GM19351 (cell line): ENCODE data around the gene CAMK2A.
"Not testable (repeated sequence)": the region's sequence is repeated elsewhere in the genome, so short reads cannot be mapped to it uniquely, and the experiment has no call there.

Experiments used
- ATAC-seq: cut with Tn5 transposase; IDR thresholded peaks from one replicate; pipeline ENCODE4 v1.9.1; 2021; ENCODE audit warnings: mild to moderate bottlenecking, moderate library complexity; ENCODE audit not compliant: unreplicated experiment

CAMK2A gene

DNA sequence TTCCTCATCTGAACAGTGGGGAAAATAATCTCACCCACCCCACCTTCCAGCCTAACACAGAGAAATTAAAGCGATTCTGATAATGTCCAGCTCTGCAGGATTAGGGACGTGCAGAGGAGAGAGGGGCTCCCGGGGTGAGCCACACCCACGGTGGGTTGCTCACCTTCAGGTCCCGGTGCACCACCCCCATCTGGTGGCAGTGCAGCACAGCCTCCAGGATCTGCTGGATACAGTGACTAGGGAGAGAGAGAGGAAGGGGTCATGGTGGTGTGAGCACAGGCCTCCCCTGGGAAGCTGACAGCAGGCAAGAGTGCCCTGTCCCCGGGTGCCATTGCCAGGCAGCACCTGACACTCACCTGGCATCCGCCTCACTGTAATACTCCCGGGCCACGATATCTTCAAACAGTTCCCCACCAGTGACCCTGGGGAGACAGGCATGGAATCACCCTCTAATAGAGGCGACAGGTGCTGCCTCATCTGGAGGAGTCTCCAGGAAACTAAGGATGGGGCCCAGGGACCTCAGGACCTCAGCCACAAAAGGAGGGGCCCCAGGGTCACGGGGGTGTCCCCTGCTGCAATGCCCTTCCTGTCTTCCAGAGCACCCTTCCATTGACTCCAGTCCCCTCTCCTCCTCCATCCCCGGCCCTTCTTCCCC lies 33.0 kb downstream of the CAMK2A start:
- ATAC-seq = no peak

DNA sequence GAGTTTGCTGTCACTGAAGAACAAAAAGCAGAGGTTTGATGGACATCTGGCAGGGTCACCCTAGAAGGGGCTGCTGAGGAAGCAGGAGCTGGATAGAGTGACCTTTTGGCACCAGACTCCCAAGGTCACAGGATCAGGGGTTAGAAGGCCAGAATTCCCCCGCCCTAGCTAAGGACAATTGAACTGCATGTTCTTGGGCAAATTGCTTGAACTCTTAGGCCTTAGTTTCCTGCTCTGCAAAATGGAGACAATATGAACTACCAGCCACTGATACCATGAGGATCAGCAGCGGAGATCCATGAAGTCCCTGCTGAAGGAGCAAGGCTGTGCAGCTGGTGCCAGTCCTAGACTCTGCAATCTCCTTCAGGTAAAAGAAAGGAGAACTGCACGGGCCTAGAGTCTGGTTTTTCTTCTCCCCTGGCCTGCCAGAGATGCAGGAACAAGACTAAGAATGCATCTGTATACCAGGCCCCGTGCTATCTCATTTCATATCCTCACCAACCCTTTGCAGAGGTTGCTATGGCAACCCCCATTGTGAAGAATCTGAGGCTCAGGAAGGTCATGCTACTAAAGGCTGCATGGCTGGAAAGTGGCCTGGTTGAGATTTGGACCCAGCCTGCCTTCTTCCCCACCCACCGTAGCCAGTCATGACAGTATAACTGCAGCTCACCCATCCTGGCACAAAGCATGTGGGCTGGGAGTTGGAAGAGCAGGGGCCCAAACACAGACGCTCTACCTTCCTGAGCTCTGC lies 33.7 kb downstream of the CAMK2A start:
- ATAC-seq = no peak

GRCh38 chr5:150254774-150255173 lies 34.8 kb downstream of the CAMK2A start:
- no peak for ATAC-seq

GRCh38 chr5:150254363-150254762 lies 35.2 kb downstream of the CAMK2A start:
- no peak for ATAC-seq

DNA sequence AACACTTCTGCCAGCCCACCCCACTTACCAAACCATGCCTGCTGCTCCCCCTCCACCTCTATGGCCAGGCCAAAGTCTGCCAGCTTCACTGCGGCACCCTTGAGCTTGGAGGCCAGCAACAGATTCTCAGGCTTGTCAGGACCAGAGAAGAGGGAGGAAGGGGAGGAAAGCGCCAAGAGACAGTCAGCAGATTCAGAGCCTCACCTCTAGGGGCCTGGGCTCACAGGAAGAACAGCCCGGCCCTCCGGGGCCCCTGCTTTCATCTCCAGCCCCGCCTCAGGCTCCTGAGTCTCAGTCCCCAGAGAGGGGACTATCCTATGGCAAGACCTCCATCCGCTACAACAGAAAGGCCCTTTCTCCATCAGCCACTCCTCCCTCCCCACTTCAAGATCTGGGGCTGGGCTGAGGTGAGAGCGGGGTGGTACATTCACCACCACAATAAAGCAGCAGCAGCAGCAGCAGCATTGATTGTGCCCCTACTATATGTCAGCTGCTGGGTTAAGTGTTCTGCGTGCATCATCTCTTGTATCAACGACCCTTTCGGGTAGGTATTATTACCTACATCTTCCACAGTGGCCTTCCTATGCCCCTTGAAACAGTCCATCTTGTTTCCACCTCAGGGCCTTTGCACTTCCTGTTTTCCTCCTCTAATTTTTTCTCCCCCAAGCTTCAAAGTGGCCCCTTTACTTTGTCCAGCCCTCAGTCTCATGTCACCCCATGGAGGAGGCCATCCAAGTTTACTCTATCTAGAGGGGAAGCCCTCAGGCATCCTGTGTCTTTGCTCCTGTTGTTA lies 36.0 kb downstream of the CAMK2A start:
- no peak for ATAC-seq

DNA sequence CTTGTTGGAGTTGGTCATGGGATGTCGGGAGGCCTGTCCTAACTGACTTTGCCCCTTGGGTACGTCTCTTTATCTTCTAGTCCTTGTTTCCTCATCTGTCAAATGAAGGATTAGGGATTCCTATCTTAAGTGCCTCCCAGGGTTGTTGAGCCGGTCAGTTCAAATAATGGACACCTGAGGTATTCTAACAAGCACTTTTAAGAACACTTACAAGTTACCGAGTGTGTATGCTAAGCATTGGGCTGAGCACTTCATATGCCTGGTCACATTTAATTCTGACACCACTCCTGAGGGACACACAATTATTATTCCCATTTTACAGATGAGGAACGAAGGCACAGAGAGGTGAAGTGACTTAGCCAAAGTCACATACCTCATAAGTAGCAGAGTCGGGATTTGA lies 37.1 kb downstream of the CAMK2A start:
- no peak for ATAC-seq

- no peak for ATAC-seq
Measured at GRCh38 chr5:150251504-150251903, 38.1 kb downstream of the CAMK2A start.

- ATAC-seq = no peak
Measured at GRCh38 chr5:150249744-150250143, 39.8 kb downstream of the CAMK2A start.

DNA sequence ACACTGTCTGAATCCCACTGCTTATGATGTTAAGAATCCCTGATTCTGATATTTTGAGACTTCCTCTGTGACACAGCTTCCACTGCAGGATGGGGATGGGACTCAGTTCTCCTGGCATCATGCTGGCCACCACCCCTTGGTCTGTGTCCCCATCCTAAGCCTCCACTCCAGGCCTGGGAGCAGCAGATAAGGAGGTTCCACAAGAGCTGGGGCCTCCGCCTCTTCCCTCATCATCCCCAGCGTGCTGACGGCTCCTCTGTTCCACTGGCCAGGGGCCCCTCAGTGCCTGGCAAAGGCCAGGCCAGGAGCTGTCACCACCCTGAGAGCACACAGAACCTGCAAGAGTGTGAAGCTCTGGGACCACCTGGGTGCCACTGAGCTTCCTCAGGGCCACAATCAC lies 40.6 kb downstream of the CAMK2A start:
- ATAC-seq = no peak

- not testable (repeated sequence) for ATAC-seq
Measured at GRCh38 chr5:150248493-150248892, 41.1 kb downstream of the CAMK2A start.

DNA sequence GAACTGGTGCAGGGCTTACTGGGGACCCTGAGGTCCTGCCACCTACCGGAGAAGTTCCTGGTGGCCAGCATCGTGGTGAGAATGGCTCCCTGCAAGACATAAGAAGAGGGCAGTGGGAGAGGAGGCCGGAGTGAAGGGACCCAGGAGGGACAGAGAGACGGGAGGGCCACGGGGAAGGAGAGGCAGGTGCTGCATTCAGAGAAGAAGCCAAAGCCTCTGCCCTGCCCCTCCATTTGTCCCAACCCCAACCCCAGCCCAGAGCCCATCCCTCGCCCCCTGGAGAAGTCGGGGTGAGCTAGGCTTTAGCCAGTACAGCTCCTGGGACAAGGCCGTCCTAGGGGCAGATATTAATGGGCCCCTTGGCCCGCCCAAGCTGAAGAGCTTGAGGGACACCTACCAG lies 41.8 kb downstream of the CAMK2A start:
- ATAC-seq = no peak

DNA sequence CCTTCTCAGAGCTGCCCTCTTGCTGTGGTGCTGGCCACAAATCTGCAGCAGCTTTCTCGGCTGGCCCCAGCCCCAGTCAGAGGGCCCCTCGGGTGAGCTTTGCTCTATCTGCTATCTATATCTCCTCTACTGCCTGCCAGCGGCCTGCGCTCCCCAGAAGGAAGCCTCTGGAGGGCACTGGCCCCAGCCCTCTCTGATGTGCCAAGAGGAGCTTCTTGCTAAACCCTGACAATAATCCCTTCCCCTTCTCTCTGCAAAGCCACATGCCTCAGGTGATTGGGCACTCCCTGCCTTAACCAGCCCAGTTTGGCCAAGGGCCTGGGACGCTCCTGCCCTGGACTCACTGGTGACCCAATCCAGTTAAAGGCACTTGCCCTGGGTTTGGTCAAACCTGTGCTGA lies 42.7 kb downstream of the CAMK2A start:
- no peak for ATAC-seq

- no peak for ATAC-seq
Measured at GRCh38 chr5:150246429-150246828, 43.1 kb downstream of the CAMK2A start.

DNA sequence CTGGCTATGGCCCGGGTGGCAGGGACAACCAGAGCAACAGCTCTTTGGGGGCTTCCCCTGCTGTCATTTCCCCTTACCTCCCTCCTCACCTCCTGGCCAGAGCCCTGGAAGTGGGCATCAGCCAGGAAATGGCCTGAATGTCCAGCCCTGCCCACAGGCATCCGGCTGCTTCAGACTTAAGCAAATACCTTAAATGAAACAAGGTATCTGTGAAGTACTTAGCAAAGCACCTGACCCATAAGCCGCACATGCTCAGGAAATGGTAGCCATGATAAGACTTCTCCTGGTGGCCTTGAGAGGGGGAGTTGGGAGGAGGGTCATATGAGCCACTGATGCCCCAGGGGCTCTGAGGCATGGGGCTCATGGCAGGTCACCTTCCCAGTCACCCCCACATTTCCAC lies 43.8 kb downstream of the CAMK2A start:
- no peak for ATAC-seq

DNA sequence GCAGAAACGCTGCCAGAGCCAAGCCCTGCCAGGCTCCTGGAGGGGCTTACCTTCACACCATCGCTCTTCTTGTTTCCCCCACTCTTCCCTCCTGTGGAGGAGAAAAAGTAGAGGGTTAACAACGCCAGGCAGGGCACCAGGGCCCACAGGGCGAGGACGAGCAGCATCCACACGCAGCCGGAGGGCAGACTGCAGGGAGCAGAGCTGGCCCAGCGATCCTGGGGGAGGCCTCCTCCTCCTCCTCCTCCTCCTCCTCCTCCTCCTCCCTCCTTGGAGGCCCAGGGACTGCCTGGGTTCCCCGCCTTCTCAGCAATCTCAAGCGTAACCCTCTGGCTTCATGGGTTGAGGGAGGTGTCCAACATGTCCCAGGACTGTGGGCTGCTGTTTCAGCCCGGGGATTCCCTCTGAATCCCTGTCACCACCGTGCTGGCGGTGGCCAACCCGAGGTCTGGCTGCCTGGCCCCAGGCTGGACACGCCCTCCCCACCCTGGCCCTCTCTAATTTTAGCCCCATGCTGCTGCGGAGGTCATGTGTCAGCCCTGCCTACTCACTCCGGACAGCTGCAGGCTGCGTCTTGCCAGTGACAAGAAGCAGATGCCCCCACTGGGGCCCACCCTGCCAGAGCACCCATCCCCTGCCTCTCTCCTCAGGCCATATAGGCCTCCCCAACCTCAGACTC lies 44.3 kb downstream of the CAMK2A start:
- no peak for ATAC-seq

DNA sequence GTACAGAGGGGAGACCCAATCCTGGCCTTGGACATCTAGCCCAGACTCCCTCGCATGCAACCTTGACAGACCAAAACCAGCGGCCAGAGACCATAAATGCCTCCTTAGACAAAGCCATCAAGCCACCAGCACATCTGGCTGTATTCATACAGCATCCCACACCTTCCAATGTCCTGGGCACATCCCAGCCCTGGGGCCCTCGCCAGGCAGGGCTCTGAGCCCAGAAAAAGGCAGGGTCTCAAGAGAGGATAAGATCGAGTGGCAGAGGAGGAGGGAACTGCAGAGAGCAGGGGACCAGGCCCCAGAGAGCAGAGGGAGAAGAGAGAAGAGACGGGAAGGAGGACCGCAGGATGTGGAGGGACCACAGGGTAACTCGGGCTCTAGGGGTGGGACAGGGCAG lies 45.4 kb downstream of the CAMK2A start:
- ATAC-seq = no peak

GRCh38 chr5:150243590-150243989 lies 46.0 kb downstream of the CAMK2A start:
- ATAC-seq = no peak

DNA sequence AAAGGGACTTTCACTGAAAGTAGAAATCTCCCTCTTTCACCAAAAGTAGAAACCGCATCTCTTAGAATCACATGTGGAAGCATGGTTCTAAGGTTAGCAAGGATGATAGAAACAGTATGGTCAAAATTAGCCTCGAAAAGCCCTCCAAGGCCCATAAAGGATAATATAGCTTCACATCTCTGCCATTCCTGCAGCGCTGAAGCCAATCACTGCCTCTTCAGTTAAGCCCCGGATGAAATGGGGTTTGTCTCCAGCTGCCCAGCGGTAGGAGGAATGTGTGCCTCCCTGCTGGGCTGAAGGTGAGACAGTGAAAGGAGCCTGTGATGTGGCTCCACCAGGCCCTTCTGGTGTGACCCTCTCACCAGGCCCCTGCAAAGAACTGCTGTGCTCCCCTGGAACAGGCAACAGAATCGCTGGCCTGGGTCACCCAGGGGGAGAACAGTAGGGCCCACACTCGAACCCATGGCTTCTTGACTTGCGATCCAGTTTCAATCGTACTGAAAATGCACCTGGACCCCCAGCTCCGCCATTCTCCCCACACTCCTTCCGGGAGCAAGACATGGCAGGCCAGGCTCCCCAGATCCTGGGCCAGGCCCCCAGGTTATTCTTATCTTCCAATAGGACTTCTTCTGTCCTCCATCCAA lies 47.2 kb downstream of the CAMK2A start:
- no peak for ATAC-seq

DNA sequence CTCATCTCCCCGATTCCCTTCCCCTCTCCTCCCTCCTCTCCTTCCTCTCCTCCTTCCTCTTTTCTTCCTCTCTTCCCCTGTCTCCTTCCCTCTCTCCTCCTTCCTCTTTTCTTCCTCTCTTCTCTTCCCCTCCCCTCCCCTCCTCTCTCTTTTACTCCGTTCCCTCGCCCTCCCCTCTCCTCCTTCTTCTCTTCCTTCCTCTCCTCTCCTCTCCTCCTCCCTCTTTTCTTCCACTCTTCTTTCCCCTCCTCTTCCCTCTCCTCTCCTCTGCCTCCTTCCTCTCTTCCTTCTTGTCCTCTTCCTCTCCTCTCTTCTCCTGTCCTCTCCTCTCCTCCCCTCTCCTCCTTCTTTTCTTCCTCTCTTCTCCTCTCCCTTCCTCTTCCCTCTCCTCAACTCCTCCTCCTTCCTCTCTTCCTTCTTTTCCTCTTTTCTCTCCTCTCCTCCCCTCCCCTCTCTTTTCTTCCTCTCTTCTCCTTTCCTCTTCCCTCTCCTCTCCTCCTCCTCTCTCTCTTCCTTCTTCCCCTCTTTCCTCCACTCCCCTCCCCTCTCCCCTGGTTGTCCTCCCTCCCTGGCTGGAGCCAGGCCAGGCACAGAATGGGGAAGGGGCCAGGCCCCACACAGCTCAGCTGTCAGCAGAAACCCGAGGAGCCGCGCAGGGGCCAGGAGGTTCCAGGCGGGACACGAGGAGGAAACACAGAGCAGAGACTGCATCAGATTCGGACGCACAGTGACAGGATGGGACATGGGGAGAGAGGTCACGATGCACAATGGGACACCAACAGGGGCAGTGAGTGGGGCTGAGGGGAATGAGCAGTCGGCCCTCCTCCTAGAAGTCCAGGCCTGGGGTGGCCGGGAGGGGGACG lies 48.0 kb downstream of the CAMK2A start:
- ATAC-seq = no peak

DNA sequence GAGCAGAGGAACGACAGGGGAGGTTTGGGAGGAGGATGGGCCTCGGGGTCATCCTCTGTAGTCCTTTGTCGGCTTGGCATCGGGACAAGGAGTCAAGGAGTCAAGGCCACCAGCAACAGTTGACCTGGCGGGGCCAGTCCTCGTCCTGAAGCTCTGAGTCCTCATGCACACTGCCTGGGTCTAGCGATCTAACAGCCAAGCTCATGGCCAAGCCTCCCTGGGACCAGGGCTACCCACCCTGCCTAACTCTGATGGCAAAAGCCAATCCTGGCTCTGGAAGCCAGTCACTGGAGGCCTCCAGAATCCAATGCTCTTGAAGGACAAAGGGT lies 49.8 kb downstream of the CAMK2A start:
- ATAC-seq = no peak
